Endodermal cell (in vitro differentiated cells): ENCODE results near the gene C6orf118. TPM values are rescaled to one million over a fixed set of nuclear protein-coding genes. Genes with fewer than 3 reads are reported as not detected.

ENCODE experiments used
- DNase-seq: peaks from one replicate; pipeline ENCODE4 v3.0.0-alpha.2; 2017
- H3K27ac ChIP-seq: 2 replicates; pipeline ENCODE4 v1.5.1; 2013; ENCODE audit warnings: mild to moderate bottlenecking, low read depth, low read length, moderate library complexity
- H3K27me3 ChIP-seq: 2 replicates; pipeline ENCODE4 v1.6.1; 2013; ENCODE audit warnings: mild to moderate bottlenecking, low read length, moderate library complexity; ENCODE audit not compliant: insufficient read depth, control insufficient read depth, poor library complexity, severe bottlenecking
- H3K36me3 ChIP-seq: 2 replicates; pipeline ENCODE4 v1.7.0; 2013; ENCODE audit warnings: mild to moderate bottlenecking, low read length, moderate library complexity; ENCODE audit not compliant: control insufficient read depth, insufficient read depth
- H3K4me1 ChIP-seq: one replicate; pipeline ENCODE4 v1.7.0; 2013; ENCODE audit warnings: low read length; ENCODE audit not compliant: control insufficient read depth, insufficient read depth
- H3K4me3 ChIP-seq: 2 replicates; pipeline ENCODE4 v1.5.1; 2013; ENCODE audit warnings: mild to moderate bottlenecking, low read length, moderate library complexity
- H3K9ac ChIP-seq: 2 replicates; pipeline ENCODE4 v1.6.1; 2013; ENCODE audit warnings: mild to moderate bottlenecking, low read length, moderate library complexity; ENCODE audit not compliant: poor library complexity, severe bottlenecking; ENCODE audit errors: extremely low read depth
- H3K9me3 ChIP-seq: 2 replicates; pipeline ENCODE4 v1.6.1; 2013; ENCODE audit warnings: mild to moderate bottlenecking, low read length, moderate library complexity; ENCODE audit not compliant: control insufficient read depth
- H3K27ac Mint-ChIP-seq: 2 replicates; pipeline ENCODE4 v1.8.0; 2020; ENCODE audit warnings: mixed read lengths
- H3K27me3 Mint-ChIP-seq: 2 replicates; pipeline ENCODE4 v1.8.0; 2021; ENCODE audit warnings: mild to moderate bottlenecking, mixed read lengths; ENCODE audit not compliant: insufficient read depth
- H3K36me3 Mint-ChIP-seq: 2 replicates; pipeline ENCODE4 v1.8.0; 2020; ENCODE audit warnings: low read depth, mixed read lengths
- H3K4me1 Mint-ChIP-seq: 2 replicates; pipeline ENCODE4 v1.8.0; 2020; ENCODE audit warnings: mixed read lengths
- H3K4me3 Mint-ChIP-seq: 2 replicates; pipeline ENCODE4 v1.8.0; 2020; ENCODE audit warnings: mild to moderate bottlenecking, moderate library complexity, mixed read lengths
- H3K9me3 Mint-ChIP-seq: 2 replicates; pipeline ENCODE4 v1.8.0; 2020; ENCODE audit warnings: mild to moderate bottlenecking, mixed read lengths
- CTCF ChIP-seq: fragments of 200-600 bp; sonication (generic); conservative IDR thresholded peaks from 2 replicates; pipeline ENCODE4 v1.5.0; 2021; ENCODE audit warnings: antibody characterized with exemption, mild to moderate bottlenecking
- WGBS, 2 experiments: methylation state at CpG; one replicate each; pipeline versions ENCODE4 v1.1.5 to v1.1.7; 2013; ENCODE audit warnings: missing lambda C conversion rate in 2 of 2, mixed read lengths in 1 of 2; ENCODE audit not compliant: insufficient coverage in 1 of 2, insufficient read length in 1 of 2; 5-methylcytosine and 5-hydroxymethylcytosine counted together
- total RNA-seq, 2 donors: library from RNA; stranded (reverse); fragmentation: NEBNext Ultra II Directional in 1 of 2; extraction: Animal tissue kit (Norgen Biotek cat#: 25700) in 1 of 2; gene quantifications; 2 replicates in 1 of 2; 3 replicates in 1 of 2; pipeline ENCODE4 v1.2.1, GENCODE V29; 2021

C6orf118 gene
- total RNA-seq, 2 donors from 2014 or later = 0.58 to 1.1 TPM

DNA sequence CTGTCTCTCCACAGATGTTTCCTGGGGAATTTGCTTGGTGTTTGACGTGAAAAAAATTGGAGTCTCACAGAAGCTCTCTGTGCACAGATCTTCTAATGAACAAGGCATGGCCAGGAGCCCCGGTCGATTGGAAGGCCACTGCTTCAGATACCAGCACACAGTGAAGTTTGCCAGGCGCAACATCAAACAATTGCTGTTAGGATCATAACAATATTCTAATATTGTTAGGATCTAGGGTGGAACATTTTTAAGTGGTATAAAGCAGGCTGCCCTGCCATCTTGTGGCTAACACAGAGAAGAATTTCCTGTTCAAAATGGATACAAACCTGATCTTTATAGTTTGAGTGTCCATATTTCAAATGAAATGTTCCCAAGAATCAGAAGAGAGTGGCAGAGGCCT, 64.1 kb downstream of the C6orf118 start:
- no peak overlapping the region for H3K27ac Mint-ChIP-seq
- no peaks in the 10 kb centered on the region for H3K27me3 Mint-ChIP-seq
- no peak overlapping the region for H3K4me3 Mint-ChIP-seq
- 86 to 89% methylated on average over 3 to 4 of the region's 4 CpGs for WGBS, 2 experiments
- H3K27me3 ChIP-seq = no peaks in the 10 kb centered on the region
- peak; percentile 69 for TF ChIP-seq CTCF
- H3K4me1 Mint-ChIP-seq = peaks cover 6% of the 10 kb centered on the region
- no peaks in the 10 kb centered on the region for H3K9me3 ChIP-seq
- H3K27ac ChIP-seq = no peak overlapping the region
- no peaks in the 10 kb centered on the region for H3K4me1 ChIP-seq
- no peak overlapping the region for H3K9ac ChIP-seq
- no peaks in the 10 kb centered on the region for H3K36me3 Mint-ChIP-seq
- H3K9me3 Mint-ChIP-seq = no peaks in the 10 kb centered on the region
- no peaks in the 10 kb centered on the region for H3K36me3 ChIP-seq
- DNase-seq = no peak
- no peak overlapping the region for H3K4me3 ChIP-seq

- no peak overlapping the region for H3K27ac Mint-ChIP-seq
- TF ChIP-seq CTCF = no peak
- H3K9me3 Mint-ChIP-seq = peaks cover 2% of the 10 kb centered on the region
Measured at GRCh38 chr6:165244524-165245247, 64.7 kb downstream of the C6orf118 start.

DNA sequence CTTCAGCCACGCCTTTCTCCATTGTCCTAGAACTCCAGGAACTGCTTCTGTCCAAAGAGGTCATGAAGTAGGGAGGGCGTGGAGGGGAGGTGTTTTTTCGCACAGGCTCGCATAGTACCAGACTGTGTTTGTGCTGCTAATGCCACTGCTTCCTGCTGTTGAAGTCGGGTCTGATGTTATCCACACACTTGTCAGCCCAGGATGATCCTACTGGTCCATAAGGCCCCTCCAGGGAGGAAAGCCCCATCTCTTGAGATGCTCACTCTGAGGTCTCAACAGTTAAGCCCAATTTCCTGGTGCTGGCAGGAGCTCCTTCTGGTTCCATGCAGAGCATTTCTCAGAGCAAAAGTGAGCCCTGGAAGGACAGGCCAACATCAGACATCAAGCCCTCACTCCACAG, 65.6 kb downstream of the C6orf118 start:
- Mint-ChIP-seq H3K27ac (no peak overlapping the region), H3K4me1 (peaks cover 6% of the 10 kb centered on the region), H3K27me3 (no peaks in the 10 kb centered on the region), H3K9me3 (peaks cover 11% of the 10 kb centered on the region), H3K4me3 (no peak overlapping the region), H3K36me3 (no peaks in the 10 kb centered on the region)
- TF ChIP-seq CTCF = no peak
- Histone ChIP-seq H3K27me3 (no peaks in the 10 kb centered on the region), H3K9me3 (peaks cover 7% of the 10 kb centered on the region), H3K9ac (no peak overlapping the region), H3K36me3 (no peaks in the 10 kb centered on the region), H3K27ac (no peak overlapping the region), H3K4me1 (no peaks in the 10 kb centered on the region), H3K4me3 (no peak overlapping the region)
- no peak for DNase-seq
- WGBS, 2 experiments = 90 to 94% methylated on average over 2 to 5 of the region's 5 CpGs

More at GRCh38 chr6:165244524-165245247, 64.7 kb downstream of the C6orf118 start:
- Mint-ChIP-seq H3K36me3 (no peaks in the 10 kb centered on the region), H3K4me3 (no peak overlapping the region), H3K4me1 (peaks cover 6% of the 10 kb centered on the region), H3K27me3 (no peaks in the 10 kb centered on the region)
- WGBS, 2 experiments = 85 to 89% methylated on average over 8 to 11 of the region's 12 CpGs
- H3K4me1 ChIP-seq = no peaks in the 10 kb centered on the region
- H3K9ac ChIP-seq = no peak overlapping the region
- no peaks in the 10 kb centered on the region for H3K27me3 ChIP-seq
- no peak overlapping the region for H3K27ac ChIP-seq
- DNase-seq = peak; percentile 62
- no peak overlapping the region for H3K4me3 ChIP-seq
- no peaks in the 10 kb centered on the region for H3K36me3 ChIP-seq
- no peaks in the 10 kb centered on the region for H3K9me3 ChIP-seq
